Right lobe of liver (tissue), 4 donors: ENCODE measurements around the gene COLGALT1.

Experiments
- POLR2A ChIP-seq: fragments of 450-650 bp; IDR thresholded peaks from one replicate; pipeline ENCODE4 v1.6.1; 2017; ENCODE audit warnings: antibody characterized with exemption, mild to moderate bottlenecking
- TF ChIP-seq, protein P1 (sequence below), 4 donors: fragments of 200-600 bp in 3 of 4; fragments of 450-650 bp in 1 of 4; IDR thresholded peaks; one replicate each; pipeline versions ENCODE4 v1.5.1 to v1.8.0; 2016 to 2022; ENCODE audit warnings: antibody characterized with exemption in 4 of 4, mild to moderate bottlenecking in 2 of 4
- donor health status: DM: no; HTN: no; CAD: no.
- donor health status: DM: no; HTN: no; CAD: no.
- donor health status: DM: no; HTN: yes; CAD: no.

DNA sequence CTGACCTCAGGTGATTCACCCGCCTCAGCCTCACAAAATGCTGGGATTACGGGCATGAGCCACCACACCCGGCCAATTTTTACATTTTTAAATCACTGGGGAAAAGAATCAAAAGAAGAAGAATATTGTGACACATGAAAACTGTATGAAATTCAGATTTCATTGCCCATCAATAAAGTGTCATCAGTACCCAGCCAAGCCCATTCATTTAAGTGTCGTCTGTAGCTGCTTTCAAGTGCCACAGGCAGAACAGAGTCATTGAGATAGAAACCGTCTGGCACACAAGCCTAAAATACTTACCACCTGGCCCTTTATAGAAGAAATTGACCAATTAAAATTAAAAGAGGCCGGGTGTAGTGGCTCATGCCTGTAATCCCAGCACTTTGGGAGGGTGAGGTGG, 15.3 kb downstream of the COLGALT1 start:
- TF ChIP-seq, protein P1, sequence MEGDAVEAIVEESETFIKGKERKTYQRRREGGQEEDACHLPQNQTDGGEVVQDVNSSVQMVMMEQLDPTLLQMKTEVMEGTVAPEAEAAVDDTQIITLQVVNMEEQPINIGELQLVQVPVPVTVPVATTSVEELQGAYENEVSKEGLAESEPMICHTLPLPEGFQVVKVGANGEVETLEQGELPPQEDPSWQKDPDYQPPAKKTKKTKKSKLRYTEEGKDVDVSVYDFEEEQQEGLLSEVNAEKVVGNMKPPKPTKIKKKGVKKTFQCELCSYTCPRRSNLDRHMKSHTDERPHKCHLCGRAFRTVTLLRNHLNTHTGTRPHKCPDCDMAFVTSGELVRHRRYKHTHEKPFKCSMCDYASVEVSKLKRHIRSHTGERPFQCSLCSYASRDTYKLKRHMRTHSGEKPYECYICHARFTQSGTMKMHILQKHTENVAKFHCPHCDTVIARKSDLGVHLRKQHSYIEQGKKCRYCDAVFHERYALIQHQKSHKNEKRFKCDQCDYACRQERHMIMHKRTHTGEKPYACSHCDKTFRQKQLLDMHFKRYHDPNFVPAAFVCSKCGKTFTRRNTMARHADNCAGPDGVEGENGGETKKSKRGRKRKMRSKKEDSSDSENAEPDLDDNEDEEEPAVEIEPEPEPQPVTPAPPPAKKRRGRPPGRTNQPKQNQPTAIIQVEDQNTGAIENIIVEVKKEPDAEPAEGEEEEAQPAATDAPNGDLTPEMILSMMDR (IDR thresholded peaks at IDR 0.05): no peak
- TF ChIP-seq POLR2A: no peak
